Activated gamma-delta T cell treated with anti-CD3 and anti-CD28 coated beads, Interleukin-2, amount 50 U/mL, for 16 hours (primary cell): ENCODE data around the gene CWF19L2.
"Not testable (repeated sequence)": the region's sequence is repeated elsewhere in the genome, so short reads cannot be mapped to it uniquely, and the experiment has no call there.

Experiments
- DNase-seq: peaks from one replicate; pipeline ENCODE4 v3.0.0-alpha.2; 2020; ENCODE audit warnings: low read depth

CWF19L2 gene

GRCh38 chr11:107438148-107438547, 19.5 kb downstream of the CWF19L2 start:
- no peak for DNase-seq

DNA sequence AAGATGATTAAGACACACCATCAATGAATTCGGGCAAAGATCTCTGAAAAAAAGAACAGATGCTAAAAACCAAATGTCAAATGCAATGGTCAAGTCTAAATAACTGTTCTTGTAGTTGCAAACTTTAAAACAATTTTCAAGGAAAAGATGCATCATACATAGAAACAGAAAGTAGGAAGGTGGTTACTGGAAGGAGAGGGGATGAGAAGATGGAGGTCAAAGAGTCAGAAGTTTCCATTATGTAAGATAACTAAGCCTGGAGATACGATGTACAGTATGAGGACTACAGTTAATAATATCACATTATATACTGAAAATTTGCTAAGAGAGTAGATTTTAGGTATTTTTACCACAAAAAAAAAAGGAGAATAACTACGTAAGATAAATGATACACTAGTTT, 27.1 kb downstream of the CWF19L2 start:
- no peak for DNase-seq

DNA sequence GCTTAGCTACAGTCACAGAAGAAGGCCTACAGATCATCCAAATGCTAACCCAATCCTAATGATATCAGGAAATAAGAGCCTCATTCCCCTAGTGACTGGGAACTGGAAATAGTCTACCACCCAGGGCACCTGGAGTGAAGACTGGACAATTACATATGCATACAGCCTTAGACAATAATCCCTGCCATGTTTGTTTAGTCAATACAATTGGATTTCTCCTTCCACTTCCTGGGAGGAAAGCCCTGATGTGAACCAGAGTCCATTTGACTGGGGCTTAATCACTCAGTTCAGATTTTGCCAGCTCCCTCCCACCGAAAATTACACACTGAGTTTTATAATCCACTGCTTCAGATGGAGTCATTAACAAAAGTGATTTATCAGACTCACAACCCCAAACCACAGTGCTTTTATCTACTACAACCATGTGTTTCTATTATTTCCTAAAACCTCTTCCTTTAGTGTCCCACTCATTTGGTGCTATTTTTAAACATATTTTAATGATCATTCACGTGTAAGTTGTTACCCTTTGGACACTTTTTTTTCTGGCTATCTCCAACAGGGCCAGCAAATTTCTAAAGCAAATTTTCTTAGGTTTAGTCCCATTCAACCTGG, 29.9 kb downstream of the CWF19L2 start:
- DNase-seq, result no peak

GRCh38 chr11:107413352-107413751, 44.3 kb downstream of the CWF19L2 start:
- DNase-seq, result no peak

GRCh38 chr11:107408762-107409211, 48.8 kb downstream of the CWF19L2 start:
- DNase-seq, result no peak

- no peak for DNase-seq
Observed at GRCh38 chr11:107405260-107405659, 52.4 kb downstream of the CWF19L2 start.

DNA sequence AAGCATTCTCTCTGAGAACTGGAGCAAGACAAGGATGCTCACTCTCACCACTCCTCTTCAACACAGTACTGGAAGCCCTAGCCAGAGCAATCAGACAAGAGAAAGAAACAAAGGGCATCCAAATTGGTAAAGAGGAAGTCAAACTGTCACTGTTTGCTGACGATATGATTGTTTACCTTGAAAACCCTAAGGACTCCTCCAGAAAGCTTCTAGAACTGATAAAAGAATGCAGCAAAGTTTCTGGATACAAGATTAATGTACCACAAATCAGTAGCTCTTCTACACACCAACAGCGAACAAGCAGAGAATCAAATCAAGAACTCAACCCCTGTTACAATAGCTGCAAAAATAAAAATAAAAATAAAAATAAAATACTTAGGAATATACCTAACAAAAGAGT, 56.5 kb downstream of the CWF19L2 start:
- DNase-seq, result not testable (repeated sequence)

DNA sequence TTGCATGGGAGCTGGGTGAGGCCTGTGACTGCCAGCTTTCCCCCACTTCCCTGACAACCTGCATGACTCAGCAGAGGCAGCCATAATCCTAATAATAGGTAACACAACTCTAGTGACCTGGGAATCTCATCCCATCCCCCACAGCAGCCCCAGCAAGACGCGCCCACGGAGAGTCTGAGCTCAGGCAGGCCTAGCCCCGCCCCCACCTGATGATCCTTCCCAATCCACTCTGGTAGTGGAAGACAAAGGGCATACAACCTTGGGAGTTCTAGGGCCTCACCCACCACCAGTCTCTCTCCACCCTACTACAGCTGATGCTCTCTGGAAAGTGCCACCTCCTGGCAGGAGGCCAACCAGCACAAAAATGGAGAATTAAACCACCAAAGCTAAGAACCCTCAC, 60.3 kb downstream of the CWF19L2 start:
- no peak for DNase-seq

GRCh38 chr11:107392611-107393010, 65.0 kb downstream of the CWF19L2 start:
- DNase-seq, result no peak

DNA sequence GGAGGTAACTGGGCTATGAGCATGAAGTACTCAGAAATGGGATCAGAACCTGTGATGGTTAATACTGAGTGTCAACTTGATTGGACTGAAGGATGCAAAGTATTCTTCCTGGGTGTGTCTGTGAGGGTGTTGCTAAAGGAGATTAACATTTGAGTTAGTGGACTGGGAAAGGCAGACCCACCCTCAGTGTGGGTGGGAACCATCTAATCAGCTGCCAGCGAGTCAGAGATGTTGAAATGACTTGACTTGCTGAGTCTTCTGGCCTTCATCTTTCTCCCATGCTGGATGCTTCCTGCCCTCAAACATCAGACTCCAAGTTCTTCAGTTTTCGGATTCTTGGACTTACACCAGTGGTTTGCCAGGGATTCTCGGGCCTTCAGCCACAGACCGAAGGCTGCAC, 66.9 kb downstream of the CWF19L2 start:
- DNase-seq, result not testable (repeated sequence)

- DNase-seq, result no peak
Observed at GRCh38 chr11:107387666-107388065, 70.0 kb downstream of the CWF19L2 start.

- DNase-seq, result no peak
Observed at GRCh38 chr11:107385361-107385981, 72.2 kb downstream of the CWF19L2 start.

GRCh38 chr11:107384144-107384852, 73.3 kb downstream of the CWF19L2 start:
- DNase-seq, result no peak

GRCh38 chr11:107372439-107372838, 85.2 kb downstream of the CWF19L2 start:
- DNase-seq, result no peak

- no peak for DNase-seq
Observed at GRCh38 chr11:107370390-107370789, 87.2 kb downstream of the CWF19L2 start.

- no peak for DNase-seq
Observed at GRCh38 chr11:107359701-107360100, 97.9 kb downstream of the CWF19L2 start.

DNA sequence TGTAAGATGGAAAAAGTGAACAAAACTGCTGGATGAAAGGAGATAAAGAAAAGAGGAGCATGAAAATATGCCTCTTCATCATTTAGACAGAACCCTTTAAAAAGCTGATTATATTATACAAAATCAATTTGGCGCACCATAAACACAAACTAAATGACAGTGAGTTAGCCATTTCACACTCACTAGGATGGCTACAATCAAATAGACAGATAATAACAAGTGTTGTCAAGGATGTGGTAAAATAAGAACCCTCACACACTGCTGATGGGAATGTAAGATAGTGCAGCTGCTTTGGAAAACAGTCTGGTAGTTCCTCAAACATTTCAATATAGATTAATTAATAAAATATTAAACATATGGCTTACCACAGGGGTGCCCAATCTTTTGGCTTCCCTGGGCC, 99.7 kb downstream of the CWF19L2 start:
- no peak for DNase-seq

GRCh38 chr11:107354780-107355179, 102.8 kb downstream of the CWF19L2 start:
- no peak for DNase-seq

- DNase-seq, result no peak
Observed at GRCh38 chr11:107337917-107338316, 119.7 kb downstream of the CWF19L2 start.

DNA sequence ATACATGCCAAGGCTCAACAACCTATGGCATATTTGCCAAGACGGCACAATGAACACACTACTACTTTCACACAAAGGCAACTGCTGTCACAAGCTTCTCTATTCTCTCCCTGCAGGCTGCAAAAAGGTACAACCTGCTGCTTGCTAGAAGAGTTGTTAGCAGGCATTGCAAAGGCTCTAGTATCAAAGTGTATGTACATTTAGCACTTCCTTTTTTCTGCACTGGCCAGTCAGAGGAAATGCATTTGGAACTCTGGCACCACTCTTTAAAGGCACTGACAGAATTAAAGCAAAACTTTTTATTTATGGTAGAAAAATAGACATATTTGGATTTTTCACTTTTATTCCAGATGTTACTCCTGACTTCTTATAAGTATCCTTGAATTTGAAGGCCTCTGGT, 125.9 kb downstream of the CWF19L2 start:
- DNase-seq, result no peak

DNA sequence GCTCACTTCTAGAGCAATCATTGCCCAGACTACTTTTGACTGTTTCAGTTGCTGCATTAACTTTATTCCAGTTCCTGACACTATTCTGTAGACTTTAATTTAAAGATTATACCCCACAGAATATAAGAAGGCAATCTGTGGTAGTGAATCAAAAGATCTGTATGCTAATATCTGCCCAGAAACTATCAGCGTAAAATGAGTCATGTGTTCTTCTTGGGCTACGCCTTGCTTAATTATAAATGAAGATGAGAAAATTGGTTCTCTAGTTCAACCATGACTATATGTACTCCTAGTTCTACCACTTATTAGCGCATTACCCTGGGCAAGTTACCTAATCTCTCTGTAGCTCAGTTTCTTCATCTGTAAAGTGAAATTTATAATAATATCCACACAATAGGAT, 128.5 kb downstream of the CWF19L2 start:
- DNase-seq, result no peak

DNA sequence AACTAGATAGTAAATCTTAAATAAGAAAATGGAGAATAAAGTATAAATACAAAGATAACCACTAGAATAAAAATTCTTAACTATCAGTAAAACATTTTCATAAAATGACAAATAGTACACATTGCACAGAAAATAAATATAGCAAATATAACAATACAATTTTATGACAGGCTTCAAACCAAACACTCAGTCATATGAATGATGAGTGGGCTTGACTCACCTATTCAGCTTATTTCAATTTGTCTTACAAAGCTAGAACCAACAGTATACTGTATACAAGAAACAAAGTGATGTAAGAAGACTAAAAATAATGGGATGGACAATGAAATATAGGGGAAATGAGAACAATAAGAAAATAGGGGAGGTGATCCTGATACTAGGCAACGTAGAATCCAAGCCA, 141.2 kb downstream of the CWF19L2 start:
- DNase-seq, result no peak

GRCh38 chr11:107307991-107308390, 149.6 kb downstream of the CWF19L2 start:
- DNase-seq, result no peak
